GM18868 (cell line): ENCODE measurements around the gene AGK.

Source experiments
- ATAC-seq: cut with Tn5 transposase; IDR thresholded peaks from one replicate; pipeline ENCODE4 v1.9.1; 2021; ENCODE audit warnings: mild to moderate bottlenecking, moderate library complexity; ENCODE audit not compliant: unreplicated experiment

Gene AGK

DNA sequence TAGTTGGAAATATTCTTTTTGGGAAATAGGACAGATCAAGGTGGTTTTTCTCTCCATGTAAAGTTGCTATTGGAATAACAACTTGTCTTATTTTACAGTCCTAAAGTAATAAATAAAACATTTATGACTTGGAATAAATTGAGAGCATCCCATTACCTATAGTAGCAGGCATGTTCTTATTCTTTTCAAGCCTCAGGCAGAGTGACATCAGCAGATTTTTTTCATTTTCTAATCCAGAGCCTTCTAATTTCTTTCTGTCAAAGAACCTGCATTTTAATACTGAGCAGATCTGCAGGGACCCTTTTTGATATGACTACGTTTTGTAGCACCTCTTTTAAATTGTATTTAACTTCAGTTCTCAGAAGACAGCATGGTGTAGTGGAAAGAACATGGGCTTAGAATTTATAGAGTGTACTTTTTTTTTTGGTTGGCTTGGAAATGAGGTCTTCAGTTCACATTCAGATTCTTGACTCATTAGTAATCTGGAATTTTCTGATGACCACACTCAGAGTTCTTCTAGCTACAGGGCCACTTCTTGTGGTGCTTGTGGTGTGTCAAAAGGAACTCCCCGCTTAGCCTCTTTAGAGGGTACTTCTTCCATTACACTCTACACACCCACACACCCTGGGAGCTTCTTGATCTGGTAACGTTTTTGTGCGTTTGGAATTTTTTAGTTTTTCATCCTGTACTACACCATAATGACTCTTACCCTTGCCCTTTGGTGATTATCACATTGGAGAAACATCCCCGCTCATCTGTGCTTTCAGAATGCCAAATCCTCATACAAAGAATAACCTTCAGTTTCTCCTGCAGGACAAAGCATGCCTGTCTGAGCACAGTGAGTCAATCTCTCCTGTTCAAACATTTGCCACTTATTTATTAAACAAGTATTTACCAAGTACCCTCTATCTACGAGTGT is 34.6 kb downstream of the AGK start:
- ATAC-seq = peak; percentile 98

- ATAC-seq = no peak
These were observed 35.7 kb downstream of the AGK start for GRCh38 chr7:141586878-141587277.

DNA sequence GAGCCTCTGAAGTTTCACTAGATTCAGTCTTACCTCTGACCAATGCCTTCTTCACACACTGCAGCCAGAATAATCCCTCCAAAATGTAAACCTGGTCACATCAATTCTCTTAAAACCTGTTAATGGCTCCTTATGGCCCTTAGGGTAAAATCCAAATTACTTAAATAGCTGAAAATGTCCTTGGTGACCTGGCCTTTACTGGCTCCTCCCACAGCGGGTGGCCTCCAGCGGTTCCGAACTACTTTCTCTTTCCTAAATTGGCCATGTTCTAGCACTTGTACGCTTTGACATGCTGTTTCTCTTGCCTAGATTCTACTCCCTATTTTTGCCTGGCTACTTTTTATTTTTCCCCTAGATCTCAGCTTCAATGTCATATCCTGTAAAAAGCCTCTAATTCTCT is 36.1 kb downstream of the AGK start:
- no peak for ATAC-seq

DNA sequence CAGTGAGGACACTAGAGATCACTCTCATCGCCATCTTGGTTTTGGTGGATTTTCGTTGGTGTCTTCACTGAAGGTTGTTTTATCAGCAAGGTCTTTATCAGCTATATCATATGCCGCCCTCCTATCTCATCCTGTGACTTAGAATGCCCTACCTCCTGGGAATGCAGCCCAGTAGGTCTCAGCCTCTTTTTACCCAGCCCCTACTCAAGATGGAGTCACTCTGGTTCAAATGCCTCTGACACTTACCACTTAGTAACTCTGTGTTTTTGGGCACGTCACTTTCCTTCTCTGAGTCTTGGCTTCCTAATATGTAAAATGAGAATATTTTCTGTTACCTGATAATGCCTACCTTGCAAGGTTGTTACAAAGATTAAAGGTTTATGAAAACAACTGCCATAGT is 37.7 kb downstream of the AGK start:
- no peak for ATAC-seq

GRCh38 chr7:141590071-141590470 is 38.9 kb downstream of the AGK start:
- no peak for ATAC-seq

DNA sequence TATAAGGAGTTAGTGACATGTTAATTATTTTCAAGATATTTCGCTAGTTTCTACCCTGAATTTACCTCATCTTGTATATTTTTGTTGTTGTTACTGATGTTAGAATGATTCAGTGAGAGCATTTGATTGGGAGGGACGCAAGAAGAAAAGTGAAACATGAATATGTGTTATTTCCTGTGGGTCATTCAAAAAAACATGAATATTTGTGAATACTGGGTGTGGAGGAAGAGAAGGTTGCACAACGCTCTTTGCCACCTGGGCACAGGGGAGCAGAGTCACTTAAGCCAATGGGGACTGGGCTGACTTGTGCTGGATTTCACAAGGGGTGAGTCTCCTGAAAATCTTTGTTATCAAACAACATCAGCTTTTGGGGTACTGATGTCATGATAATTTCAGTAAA is 39.5 kb downstream of the AGK start:
- no peak for ATAC-seq

- peak; percentile 62 for ATAC-seq
These were observed 41.9 kb downstream of the AGK start for GRCh38 chr7:141593134-141593533.

DNA sequence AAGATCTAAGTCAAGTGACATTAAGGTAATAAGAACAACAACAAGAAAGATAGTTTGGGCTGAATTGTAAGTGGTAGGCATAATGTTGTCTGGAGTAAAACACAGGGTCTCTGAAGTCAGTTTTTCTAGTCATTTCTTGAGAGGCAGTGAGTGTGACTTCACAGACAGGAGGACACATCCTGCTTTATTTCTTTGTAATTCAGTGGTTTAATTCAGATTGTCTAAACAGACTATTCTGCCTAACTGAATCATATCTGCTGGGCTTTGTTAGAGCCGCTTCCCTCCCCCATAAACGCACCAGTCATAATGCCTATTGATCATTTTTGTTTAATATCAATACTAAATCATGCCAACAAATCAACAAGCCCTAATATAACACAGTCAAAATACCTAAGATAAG is 46.8 kb downstream of the AGK start:
- ATAC-seq = no peak

GRCh38 chr7:141598408-141598807 is 47.2 kb downstream of the AGK start:
- no peak for ATAC-seq

DNA sequence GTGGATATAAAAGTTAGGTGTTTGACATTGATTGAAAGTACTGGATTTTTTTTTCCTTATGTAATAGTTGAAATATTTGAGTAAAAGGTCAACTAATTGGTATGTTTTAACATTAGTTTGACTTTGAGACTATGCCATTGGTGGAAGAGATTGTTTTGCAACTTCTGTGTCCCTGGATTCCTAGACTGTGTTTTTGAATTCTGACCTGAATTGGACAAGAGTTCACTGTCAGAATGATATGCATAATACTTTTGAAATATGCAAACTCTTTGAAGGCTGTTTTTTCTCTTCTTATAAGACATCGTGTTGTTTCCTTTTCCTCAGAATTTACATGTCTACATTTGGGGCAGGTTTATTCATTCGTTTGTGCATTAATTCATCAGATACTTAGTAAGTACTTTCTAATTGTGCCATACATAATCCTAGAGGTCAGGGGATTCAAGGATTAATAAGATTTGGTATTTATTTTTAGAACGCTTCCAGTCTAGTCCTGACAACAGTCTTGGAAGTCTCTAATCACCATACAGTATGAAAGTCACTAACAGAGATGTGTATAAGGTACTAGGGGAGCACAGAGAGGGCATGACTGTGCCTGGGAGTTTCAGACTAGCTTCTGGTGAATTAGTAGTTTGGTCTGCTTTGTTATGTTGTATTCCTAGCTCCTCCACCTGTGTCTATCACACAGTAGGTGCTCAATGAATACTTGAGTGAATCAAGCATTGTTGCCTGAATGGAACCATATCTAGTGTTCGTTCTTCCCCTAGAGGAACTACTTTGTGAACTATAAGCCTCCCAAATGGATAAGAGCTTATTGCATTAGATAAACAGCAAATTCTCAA is 49.2 kb downstream of the AGK start:
- no peak for ATAC-seq

DNA sequence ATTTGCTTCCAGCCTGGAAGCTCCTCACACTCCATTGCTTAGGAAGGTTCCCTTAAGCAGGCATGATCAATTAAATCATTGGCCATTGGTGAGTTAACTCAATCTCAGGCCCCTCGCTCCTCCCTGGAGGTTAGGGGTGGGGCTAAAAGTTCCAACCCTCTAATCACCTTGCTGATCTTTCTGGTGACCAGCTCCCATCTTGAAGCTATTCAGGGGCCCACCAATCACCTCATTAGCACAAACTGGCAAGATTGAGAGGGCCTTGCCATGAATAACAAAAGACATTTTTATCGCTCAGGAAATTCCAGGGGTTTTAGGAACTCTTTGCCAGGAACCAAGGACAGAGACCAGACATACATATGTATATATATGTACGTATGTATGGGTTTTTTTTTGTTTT is 58.4 kb downstream of the AGK start:
- ATAC-seq = no peak

DNA sequence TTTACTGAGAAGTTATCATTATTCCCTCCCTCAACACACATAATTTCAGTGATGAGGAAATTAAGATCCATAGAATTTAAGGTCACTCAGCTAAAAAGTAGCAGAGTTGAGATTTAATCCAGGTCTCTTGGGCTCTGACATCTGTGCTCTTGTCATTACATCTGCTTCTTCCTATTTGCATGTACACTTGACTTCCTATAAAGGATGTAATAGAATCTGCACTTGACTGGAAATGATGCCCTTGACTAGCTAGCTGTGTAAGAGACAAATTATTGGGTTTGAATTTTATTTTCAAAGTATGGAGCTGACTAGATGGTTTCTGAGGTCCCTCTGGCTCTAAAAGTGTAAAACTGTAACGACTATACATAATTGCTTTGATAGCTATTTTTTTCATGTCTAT is 59.5 kb downstream of the AGK start:
- no peak for ATAC-seq

DNA sequence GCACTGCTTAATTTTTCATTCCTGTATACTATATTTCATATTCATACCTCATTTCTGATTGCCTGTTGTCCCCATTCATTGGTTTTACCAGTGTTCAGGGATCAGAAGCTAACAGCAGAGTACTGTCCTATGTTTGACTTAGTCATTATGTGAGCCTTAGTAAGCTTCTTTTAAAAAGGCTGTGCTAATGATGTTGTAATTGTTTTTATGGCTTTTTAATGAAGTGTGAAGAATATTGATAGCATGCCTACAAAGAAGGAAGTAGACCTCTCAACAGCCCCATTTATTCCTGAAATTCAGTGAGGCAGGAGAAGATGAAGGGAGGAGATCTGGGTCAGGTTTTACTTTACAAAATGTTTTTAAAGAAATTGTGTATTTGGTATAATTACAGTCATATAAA is 61.7 kb downstream of the AGK start:
- ATAC-seq = no peak

DNA sequence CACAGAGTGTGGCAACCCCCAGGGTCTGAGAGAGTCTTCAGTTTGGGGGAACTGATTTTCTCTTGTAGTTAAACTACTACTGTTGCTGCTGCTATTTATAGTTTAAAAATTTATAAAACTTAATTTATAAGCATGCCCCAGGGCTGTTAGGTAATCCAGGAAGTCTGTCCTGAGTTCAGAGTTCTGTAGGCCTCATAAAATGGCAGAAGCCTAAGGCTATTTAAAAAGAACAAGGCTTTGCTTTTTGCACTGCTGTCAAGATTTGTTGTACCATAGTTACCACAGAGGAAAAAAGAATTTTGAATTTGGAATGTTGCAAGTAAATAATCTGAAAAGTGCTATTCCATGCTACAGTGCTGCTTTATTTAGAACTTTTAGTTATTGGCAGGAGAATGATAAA is 66.1 kb downstream of the AGK start:
- ATAC-seq = no peak

- ATAC-seq = no peak
These were observed 68.5 kb downstream of the AGK start for GRCh38 chr7:141619745-141620144.

- ATAC-seq = no peak
These were observed 73.6 kb downstream of the AGK start for GRCh38 chr7:141624763-141625162.

DNA sequence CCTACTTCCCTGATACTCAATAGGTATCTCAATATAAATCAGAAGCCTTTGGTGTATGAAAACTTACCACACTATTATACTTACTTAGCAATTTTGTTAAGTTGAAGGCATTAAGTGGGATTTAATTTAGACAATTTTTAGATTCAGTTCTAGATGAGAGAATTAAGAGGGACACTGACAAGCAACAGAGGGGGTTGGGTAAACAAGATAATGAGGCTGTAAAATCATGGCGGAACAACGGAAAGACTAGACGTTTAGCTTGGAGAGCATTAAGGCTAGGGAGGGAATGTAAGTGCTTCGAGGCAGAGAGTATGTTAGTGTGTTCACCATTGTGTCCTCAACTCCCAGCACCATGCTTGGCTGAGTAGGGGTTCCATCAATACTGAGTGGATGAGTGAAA is 79.4 kb downstream of the AGK start:
- no peak for ATAC-seq

DNA sequence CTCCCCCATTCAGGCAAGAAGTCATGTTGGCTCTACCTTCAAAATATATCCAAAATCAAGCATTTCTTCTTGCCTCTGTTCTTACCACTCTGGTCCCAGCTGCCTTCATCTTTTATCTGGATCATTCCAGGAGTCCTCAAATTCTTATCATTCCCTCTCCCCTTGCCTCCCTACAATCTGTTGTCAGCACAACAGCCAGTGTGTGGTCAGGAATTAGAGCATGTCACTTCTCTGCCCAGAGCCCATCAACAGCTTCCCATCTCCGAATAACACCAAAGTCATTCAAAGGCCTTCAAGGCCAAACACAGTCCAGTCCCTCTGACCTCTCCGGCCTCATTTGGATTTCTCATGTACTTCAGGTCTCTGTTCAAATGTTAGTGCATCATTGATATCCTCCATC is 80.3 kb downstream of the AGK start:
- no peak for ATAC-seq

- ATAC-seq = no peak
These were observed 82.9 kb downstream of the AGK start for GRCh38 chr7:141634065-141634464.

GRCh38 chr7:141636053-141636452 is 84.8 kb downstream of the AGK start:
- no peak for ATAC-seq

GRCh38 chr7:141640239-141640840 is 89.1 kb downstream of the AGK start:
- no peak for ATAC-seq

GRCh38 chr7:141641876-141642275 is 90.7 kb downstream of the AGK start:
- no peak for ATAC-seq
